H1 (cell line): ENCODE data around the gene PAXX.

Experiments
- CTCF ChIP-seq, 3 experiments: IDR thresholded peaks; 1 replicate in 2 of 3; 2 replicates in 1 of 3; pipeline versions ENCODE4 v1.5.1 to v1.6.1; 2011; ENCODE audit warnings: low read length in 3 of 3, mild to moderate bottlenecking in 3 of 3, inconsistent platforms in 2 of 3, low read depth in 1 of 3, moderate library complexity in 1 of 3; ENCODE audit not compliant: insufficient read depth in 1 of 3; ENCODE audit errors: control extremely low read depth in 1 of 3
- EZH2 ChIP-seq: fragments of 200-600 bp; sonication (generic); IDR thresholded peaks from 2 replicates; pipeline ENCODE4 v1.7.1; 2012; ENCODE audit warnings: low read depth, mild to moderate bottlenecking, moderate library complexity, low read length, inconsistent platforms; ENCODE audit not compliant: severe bottlenecking
- JUND ChIP-seq: IDR thresholded peaks from 2 replicates; pipeline ENCODE4 v1.6.1; 2011; ENCODE audit warnings: mild to moderate bottlenecking, improper control_type of control experiment, low read length
- PHF8 ChIP-seq: fragments of 200-600 bp; sonication (generic); conservative IDR thresholded peaks from 2 replicates; pipeline ENCODE4 v1.7.1; 2012; ENCODE audit warnings: low read depth, mild to moderate bottlenecking, inconsistent platforms, low read length, moderate library complexity
- POLR2A ChIP-seq, 2 experiments: IDR thresholded peaks; 1 replicate in 1 of 2; 2 replicates in 1 of 2; pipeline ENCODE4 v1.6.1; 2011; ENCODE audit warnings: low read depth in 2 of 2, low read length in 2 of 2, mild to moderate bottlenecking in 2 of 2; ENCODE audit errors: control extremely low read depth in 1 of 2
- POLR2AphosphoS5 ChIP-seq: IDR thresholded peaks from 2 replicates; pipeline ENCODE4 v1.6.1; 2011; ENCODE audit warnings: low read depth, low read length
- SAP30 ChIP-seq: fragments of 300-600 bp; sonication (generic); IDR thresholded peaks from 2 replicates; pipeline ENCODE4 v1.7.1; 2012; ENCODE audit warnings: low read length, moderate library complexity, mild to moderate bottlenecking, inconsistent platforms; ENCODE audit not compliant: insufficient read depth, insufficient replicate concordance
- ZNF274 ChIP-seq: IDR thresholded peaks from 2 replicates; pipeline ENCODE4 v1.7.0; 2012; ENCODE audit warnings: low read length, borderline replicate concordance; ENCODE audit errors: extremely low read depth
- TF ChIP-seq, protein P1 (sequence below): IDR thresholded peaks from 2 replicates; pipeline ENCODE4 v1.6.1; 2011; ENCODE audit warnings: low read depth, mild to moderate bottlenecking, low read length; ENCODE audit not compliant: insufficient read depth

GRCh38 chr9:137017071-137017470 lies 24.8 kb downstream of the PAXX start:
- TF ChIP-seq CTCF (IDR thresholded peaks at IDR 0.05; ENCODE audit: control extremely low read depth in 1 of 3, insufficient read depth in 1 of 3, low read depth in 1 of 3, low read length in 3 of 3) (no peak), PHF8 (no peak), ZNF274 (no peak), SAP30 (no peak), EZH2 (no peak), POLR2A (IDR thresholded peaks at IDR 0.05; ENCODE audit: control extremely low read depth in 1 of 2, low read depth in 2 of 2, low read length in 2 of 2) (no peak), JUND (no peak), POLR2AphosphoS5 (no peak)
- TF ChIP-seq, protein P1, sequence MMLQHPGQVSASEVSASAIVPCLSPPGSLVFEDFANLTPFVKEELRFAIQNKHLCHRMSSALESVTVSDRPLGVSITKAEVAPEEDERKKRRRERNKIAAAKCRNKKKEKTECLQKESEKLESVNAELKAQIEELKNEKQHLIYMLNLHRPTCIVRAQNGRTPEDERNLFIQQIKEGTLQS: no peak
